Stimulated activated CD8-positive, alpha-beta memory T cell treated with anti-CD3 and anti-CD28 coated beads, Interleukin-15, amount 100 ng/mL, for 1 hour (primary cell): Measurements from ENCODE around the gene MORC4.

Source experiments
- DNase-seq: peaks from one replicate; pipeline ENCODE4 v3.0.0-alpha.2; 2020; ENCODE audit warnings: low read depth

MORC4 gene

DNA sequence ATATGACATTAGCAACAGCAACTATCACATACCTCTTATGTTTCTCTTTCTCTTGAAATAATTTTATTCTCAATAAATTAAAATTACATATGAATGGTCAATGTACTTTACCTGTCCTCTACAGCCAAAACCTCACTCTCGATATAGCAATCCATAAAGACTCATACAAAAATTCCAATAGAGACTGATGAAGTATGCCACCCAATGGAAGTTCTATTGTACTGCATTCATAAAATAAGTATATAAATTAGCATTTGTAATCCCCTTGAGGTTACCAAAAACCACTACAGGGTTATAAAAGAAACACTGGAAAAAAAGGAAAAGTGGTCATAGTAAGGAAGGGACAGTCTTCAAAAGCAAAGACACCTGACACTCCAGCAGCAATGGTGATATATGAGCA lies 47.0 kb downstream of the MORC4 start:
- DNase-seq: no peak

GRCh38 chrX:106952538-106952937 lies 47.5 kb downstream of the MORC4 start:
- no peak for DNase-seq

DNA sequence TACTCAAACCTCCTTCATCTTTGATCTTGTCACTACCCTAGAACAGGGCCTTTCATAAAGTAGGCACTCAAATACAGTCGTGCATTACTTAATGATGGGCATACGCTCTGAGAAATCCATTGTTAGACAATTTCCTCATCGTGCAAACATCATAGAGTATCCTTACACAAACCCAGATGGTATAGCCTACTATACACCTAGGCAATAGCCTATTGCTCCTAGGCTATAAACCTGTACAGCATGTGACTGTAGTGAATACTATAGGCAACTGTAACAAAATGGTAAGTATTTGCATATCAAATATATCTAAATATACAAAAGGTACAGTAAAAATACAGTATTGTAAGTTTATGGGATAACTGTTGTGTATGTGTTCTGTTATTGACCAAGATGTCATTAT lies 47.9 kb downstream of the MORC4 start:
- DNase-seq: no peak

DNA sequence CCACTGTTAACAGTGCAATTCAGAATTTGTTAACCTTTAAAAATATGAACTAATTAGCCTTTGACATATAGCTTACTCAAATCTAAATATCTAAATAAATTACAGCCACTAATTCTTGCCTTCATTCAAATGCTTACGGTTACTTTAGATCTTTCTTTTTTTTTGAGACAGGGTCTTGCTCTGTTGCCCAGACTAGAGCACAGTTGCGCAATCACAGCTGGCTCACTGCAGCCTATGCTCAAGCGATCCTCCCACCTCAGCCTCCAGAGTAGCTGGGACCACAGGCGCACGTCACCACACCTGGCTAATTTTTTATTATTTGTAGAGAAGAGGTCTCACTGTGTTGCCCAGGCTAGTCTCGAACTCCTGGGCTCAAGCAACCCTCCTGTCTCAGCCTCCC lies 48.8 kb downstream of the MORC4 start:
- DNase-seq: no peak

DNA sequence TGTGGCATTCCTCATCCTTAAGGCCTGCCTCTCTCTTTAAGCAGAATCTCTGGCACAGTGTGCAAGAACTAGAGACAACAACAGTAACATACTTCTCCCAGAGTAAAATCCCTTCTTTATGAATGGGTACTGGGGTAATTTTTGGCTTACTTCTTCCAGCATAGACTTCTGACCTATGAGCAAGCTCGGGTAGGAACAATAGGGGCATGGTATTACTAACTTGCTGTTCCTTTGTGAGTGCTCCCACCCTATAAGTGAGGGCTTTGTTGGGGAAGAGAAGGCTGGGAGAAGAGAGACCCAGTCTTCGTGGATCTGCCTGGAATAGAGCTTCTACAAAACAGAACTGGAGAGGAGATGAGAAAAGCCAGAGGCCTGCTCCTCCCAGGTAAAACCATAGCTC lies 49.6 kb downstream of the MORC4 start:
- DNase-seq: no peak

DNA sequence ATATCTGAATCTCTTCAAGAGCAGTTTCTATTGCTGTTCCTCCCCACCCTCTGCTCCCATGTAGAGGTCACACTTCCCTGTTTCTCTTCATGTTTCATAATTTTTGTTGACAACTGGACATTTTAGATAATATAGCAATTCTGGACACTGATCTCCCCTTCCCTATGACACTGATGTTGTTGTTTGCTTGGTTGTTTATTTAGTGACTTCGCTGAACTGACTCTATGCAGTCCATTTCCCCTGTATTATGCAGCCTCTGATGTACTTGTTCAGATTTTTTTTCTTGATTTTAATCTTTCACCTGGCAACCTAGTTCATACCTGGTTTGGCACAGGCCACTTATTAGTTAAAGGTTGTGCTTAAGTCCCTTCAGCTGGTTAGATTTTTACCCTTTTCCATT lies 50.6 kb downstream of the MORC4 start:
- DNase-seq: no peak

DNA sequence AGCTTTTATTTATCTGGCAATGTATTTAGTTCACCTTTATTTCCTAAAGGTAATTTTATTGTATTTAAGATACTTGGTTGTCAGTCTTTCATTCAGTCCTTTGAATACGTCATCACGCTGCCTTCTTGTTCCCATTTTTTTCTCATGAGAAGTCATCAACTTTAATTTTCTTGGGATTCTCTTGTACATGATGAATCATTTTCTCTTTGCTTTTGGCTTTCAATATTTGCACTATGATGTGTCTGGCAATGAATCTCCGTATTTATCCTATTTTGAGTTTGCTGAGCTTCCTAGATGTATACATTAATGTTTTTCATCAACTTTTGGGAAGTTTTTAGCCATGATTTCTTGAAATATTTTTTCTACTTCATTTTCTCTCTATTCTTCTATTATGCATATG lies 51.4 kb downstream of the MORC4 start:
- no peak for DNase-seq

GRCh38 chrX:106946464-106946863 lies 53.5 kb downstream of the MORC4 start:
- no peak for DNase-seq

DNA sequence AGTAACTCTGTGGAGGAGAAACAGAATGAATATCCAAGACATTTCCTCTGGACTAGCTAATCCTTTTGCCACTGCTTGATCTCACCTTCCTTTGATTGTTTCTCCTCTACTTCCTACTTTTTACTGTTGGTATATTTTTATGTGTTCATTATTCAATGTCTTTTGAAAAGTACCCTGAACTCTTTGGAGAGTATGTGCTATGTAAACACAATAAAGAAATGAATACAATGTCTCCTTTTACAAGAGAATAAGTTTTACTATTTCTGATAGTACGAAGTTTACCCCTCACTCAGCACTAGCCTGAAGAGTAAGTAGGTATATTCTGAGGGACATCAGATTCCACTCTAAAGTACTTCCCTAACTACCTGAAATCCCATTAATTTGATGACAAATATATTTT lies 59.9 kb downstream of the MORC4 start:
- DNase-seq: no peak

DNA sequence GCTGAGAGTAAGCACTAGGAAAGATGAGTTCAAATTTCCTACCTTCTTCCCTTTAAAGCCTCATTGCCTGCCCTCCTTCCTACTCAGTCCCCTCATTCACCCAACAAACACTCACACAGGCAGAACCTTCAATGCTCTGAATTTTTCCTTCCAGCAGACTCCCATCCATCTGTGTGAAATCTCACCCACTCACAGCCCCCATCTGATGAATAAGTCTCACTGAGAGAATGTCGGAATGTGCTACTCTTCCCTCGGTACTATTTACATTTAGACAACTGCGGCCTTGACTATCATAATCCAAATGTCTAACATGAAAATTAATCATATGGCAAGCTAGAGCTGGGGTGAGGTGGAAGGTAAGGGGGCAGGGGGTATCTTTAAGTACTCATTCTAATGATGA lies 60.4 kb downstream of the MORC4 start:
- DNase-seq: no peak

- no peak for DNase-seq
These were observed 63.8 kb downstream of the MORC4 start for GRCh38 chrX:106936246-106936645.

- DNase-seq: no peak
These were observed 64.8 kb downstream of the MORC4 start for GRCh38 chrX:106935175-106935574.

DNA sequence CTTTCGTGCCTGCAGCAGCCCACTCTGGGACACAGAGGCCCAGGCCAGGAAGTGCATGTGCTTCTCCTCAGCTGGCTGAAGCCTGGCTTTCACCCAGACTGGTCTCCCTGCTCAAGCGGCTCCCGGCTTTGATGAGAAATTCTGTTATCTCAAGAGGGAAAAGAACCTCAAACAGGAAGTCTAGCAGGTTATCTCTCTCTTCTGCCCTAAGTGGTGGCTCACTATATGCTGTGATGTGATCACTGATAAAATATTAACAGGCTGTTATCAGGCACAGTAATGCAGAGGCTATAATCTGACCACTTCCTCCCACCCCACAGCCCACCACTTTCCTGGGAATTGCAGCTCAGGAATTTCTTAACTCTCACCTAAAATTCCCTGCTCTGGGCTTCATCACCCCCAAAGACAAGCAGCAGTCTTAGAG lies 66.5 kb downstream of the MORC4 start:
- DNase-seq: no peak

- DNase-seq: no peak
These were observed 67.0 kb downstream of the MORC4 start for GRCh38 chrX:106932960-106933537.

GRCh38 chrX:106932492-106932923 lies 67.5 kb downstream of the MORC4 start:
- no peak for DNase-seq

- no peak for DNase-seq
These were observed 68.1 kb downstream of the MORC4 start for GRCh38 chrX:106931831-106932491.

- DNase-seq: no peak
These were observed 71.8 kb downstream of the MORC4 start for GRCh38 chrX:106928227-106928626.

GRCh38 chrX:106927700-106928099 lies 72.3 kb downstream of the MORC4 start:
- no peak for DNase-seq

- DNase-seq: no peak
These were observed 73.0 kb downstream of the MORC4 start for GRCh38 chrX:106927023-106927422.

- DNase-seq: no peak
These were observed 78.4 kb downstream of the MORC4 start for GRCh38 chrX:106921637-106922036.

DNA sequence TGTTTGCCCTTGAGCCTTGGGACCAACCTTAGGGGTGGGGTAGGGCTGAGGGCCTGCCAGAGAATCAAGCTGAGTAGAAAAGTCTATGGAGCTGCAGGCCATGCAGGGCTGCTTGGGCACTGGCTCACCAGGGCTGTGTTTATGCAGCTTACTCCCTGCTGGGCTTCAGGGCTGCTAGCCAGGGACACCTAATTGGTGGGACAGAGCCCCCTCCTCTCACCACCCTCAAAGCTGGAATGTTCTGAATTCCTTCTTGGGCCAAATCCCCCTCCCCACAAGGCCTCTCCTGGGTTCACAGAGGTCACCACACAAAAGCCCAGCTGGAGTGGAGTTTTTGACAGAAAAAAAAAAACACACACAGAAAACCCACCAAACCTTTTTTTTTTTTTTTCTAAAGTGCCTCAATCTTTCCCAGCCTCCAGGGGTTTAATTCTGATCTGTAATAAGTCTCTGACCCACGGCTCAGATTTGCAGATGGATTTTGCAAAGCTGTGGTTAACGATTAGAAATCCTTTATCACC lies 80.0 kb downstream of the MORC4 start, which contains the start of gene CLDN2:
TSS of gene CLDN2 (plus strand) at position 471 of the 521 bp plus-strand sequence. CDS start 7,827 bp downstream, outside the sequence.
- no peak for DNase-seq

DNA sequence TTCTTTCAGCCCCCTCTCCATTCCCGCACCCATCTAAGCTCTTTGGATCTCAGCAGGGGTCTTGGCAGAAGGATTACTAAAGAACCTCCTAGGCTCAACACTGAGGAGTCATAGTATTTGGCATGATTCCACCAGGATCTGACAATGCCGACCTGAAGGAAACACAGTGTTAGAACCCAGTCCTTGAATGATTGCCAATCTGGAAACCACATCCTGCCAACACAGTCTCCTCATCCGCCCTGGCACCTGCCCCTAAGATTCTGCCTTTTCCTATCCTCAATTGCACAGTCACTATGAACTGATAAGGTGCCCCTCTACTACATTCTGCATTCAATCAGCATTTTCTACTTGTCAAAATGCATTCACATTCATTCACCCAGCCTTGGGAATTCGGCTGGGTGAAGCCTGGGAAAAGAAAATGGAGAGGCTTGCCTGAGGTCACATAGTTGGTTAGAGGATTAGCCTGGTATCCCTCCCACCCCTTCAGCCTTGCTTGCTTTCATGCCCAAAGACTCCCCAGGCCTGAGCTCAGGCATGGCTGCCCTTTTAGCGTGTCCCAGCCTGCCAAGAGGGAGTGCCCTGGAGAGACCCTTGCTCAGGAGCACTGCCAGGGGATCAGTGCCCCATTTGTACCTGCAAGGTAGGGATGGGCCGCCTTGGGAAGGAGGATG lies 82.0 kb downstream of the MORC4 start:
- DNase-seq: no peak

GRCh38 chrX:106912864-106913263 lies 87.1 kb downstream of the MORC4 start:
- DNase-seq: no peak
